GM15510 (cell line): ENCODE measurements around the gene CAPN11.

Source experiments
- POLR2A ChIP-seq: IDR thresholded peaks from 3 replicates; pipeline ENCODE4 v1.6.1; 2011; ENCODE audit warnings: borderline replicate concordance; ENCODE audit not compliant: insufficient read length; ENCODE audit errors: extremely low read depth

Gene CAPN11

DNA sequence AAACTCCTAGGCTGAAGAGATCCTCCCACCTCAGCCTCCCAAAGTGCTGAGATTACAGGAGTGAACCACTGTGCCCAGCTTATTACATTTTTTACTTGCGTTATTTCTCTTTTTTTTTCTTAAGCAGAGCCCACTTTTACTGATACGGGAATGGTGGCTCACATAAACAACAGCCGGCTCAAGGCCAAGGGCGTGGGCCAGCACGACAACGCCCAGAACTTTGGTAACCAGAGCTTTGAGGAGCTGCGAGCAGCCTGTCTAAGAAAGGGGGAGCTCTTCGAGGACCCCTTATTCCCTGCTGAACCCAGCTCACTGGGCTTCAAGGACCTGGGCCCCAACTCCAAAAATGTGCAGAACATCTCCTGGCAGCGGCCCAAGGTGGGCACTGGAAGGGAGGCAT lies 10.5 kb downstream of the CAPN11 start:
- no peak for TF ChIP-seq POLR2A

DNA sequence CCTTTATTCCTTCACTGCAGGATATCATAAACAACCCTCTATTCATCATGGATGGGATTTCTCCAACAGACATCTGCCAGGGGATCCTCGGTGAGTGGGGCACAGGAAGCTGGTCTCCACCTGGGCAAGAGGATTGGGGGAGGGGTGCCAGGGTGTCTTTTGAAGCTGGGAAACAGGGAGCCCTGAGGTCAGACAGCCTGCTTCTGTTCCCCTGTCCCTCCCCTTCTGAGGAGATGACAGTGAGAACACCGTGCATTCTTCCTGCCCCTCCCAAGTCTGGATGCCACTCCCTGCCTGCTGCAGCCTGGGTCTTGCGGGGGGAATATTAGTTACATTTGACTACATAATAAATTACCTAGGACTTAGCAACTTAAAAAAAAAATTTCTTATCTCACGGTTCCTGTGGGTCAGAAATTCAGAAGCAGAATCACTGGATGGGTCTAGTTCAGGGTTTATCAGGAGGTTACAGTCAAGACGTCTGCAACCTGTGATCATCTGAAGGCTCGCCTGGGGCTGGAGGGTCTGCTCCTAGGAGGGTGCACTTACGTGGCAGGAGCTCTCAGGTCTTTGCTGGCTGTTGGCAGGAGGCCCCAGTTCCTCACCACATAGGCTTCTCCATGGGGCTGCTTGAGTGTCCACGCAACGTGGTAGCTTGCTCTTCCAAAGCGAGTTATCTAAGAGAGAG lies 11.4 kb downstream of the CAPN11 start:
- TF ChIP-seq POLR2A = no peak

DNA sequence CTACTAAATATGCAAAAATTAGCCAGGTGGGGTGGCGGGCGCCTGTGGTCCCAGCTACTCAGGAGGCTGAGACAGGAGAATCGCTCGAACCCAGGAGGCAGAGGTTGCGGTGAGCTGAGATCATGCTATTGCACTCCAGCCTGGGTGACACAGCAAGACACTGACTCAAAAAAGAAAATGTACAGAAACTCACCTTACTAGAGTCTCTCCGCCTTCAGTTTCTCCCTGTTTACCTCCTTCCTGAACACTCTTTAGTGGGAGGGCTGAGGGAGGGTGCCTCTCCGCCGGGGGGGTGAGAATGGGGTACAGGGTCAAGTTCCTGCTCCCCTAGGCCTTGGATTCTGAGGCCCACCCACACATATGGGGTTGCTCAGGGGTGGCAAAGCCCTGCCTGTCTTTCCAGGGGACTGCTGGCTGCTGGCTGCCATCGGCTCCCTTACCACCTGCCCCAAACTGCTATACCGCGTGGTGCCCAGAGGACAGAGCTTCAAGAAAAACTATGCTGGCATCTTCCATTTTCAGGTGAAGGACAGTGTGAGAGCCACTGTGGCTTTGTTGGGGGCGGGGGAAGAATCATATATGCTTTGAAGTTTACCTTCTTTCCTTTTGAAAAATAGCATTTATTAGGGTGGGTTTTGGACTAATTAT lies 13.4 kb downstream of the CAPN11 start:
- no peak for TF ChIP-seq POLR2A

DNA sequence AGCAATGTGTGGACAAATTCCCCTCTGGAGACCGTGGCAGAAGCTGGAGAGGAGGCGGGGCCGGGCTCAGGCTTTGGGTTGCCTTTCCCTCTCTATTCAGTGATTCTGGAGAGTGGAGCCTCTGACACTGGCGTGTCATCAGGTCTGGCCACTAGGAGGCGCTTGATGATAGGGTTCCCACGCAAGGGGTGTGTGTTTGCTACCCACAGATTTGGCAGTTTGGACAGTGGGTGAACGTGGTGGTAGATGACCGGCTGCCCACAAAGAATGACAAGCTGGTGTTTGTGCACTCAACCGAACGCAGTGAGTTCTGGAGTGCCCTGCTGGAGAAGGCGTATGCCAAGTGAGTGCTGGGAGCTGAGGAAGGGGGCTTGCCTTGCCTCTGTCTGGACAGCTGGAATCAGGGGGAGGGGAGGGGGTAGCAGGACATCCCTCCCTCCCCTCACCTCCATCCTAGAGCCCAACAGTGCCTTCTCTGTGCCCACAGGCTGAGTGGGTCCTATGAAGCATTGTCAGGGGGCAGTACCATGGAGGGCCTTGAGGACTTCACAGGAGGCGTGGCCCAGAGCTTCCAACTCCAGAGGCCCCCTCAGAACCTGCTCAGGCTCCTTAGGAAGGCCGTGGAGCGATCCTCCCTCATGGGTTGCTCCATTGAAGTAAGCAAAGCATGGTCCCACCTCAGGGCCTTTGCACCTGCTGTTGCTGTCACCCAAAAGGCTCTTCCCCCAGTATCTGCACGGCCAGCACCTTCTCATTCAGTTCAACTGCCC lies 14.3 kb downstream of the CAPN11 start:
- no peak for TF ChIP-seq POLR2A

DNA sequence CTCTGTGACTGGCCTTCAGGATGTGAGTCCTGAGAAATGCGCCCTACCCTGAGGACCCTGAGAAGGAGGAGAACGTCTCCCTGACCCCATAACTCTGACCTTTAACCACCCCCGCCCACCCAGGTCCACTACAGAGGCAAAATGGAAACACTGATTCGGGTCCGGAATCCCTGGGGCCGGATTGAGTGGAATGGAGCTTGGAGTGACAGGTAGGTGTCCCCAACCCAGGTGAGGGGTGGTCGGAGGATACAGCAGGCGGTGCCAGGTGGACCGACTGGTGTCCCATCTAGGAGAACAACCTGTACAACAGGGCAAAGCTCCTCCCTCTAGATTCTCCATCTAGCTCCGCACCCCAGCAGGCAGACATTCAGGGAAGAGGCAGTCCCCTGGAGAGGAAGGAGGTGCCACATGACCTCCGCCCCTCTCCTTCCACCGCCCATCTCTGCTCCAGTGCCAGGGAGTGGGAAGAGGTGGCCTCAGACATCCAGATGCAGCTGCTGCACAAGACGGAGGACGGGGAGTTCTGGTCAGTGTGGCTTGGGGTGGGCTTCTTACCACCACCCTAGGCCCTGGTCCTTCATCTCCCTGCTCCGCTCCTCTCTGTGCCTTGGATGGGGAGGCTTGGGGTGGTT lies 17.6 kb downstream of the CAPN11 start:
- TF ChIP-seq POLR2A = no peak

DNA sequence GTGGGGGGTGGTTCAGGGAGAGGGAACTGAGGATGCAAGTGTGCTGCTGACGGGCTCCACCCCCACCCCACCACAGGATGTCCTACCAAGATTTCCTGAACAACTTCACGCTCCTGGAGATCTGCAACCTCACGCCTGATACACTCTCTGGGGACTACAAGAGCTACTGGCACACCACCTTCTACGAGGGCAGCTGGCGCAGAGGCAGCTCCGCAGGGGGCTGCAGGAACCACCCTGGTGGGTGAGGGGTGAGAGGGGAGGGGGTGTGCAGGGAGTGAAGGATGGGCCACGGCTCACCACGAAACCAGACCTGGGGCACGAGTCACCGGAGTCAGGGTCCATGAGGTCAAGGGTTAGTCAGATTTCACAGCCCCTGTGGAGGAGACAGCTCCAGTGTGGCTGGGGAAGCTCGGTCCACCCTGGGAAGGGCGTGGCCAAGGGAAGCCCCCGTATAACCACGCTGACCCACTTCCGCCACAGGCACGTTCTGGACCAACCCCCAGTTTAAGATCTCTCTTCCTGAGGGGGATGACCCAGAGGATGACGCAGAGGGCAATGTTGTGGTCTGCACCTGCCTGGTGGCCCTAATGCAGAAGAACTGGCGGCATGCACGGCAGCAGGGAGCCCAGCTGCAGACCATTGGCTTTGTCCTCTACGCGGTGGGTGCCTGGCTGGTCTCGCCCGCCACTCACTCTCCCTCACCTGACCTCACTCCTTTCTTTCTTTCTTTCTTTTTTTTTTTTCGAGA lies 18.3 kb downstream of the CAPN11 start:
- TF ChIP-seq POLR2A = no peak

DNA sequence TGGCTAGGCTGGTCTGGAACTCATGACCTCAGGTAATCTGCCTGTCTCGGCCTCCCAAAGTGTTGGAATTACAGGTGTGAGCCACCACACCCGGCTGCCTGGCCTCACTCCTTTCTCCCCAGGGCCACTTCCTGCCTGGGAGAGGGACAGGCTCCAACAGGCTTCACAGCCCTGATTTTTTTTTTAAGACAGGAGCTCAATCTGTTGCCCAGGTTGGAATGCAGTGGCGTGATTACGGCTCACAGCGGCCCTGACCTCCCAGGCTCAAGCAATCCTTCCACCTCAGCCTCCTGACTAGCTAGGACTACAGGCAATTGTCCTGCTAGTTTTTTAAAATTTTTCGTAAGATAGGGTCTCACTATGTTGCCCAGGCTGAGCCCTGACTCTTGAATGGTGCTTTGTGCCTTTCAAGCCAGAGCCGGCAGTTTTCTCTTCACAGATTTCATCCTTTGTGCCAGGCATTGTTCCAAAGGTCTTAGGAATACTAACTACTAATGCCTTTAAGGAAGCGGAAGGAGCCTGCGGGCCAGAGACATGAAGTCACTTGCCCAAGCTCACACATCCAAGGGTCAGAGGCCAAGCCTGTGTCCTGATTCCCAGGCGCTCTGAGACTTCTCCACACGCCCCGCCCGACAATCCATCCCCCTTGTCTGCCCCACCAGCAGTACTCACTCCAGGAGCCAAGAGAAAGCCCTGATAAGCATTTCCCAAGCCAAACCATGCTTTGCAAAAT lies 19.2 kb downstream of the CAPN11 start:
- TF ChIP-seq POLR2A = no peak

DNA sequence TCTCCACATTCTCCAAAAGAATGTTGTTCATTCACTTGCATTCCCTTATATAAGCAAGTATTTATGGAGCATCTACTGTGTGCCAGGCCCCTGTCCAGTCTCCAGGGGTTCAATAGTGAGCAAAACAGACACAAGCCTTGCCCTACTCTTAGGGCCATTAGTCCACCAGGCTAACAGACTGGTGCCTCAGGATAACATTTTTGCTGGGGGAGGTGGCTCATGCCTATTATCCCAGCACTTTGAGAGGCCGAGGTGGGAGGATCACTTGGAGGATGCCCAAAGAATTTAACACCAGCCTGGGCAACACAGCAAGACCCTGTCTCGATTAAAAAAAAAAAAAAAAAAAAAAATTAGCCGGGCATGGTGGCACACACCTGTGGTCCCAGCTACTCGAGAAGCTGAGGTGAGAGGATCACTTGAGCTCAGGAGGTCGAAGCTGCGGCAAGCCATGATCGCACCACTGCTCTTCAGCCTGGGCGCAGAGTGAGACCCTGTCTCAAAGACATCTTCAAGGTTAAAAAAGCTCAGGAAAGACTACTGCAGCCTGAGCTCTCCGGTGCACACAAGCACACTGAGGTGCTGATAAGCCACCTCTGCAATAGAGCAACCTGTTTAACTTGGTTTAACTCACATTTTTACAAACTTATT lies 19.9 kb downstream of the CAPN11 start:
- TF ChIP-seq POLR2A = no peak

DNA sequence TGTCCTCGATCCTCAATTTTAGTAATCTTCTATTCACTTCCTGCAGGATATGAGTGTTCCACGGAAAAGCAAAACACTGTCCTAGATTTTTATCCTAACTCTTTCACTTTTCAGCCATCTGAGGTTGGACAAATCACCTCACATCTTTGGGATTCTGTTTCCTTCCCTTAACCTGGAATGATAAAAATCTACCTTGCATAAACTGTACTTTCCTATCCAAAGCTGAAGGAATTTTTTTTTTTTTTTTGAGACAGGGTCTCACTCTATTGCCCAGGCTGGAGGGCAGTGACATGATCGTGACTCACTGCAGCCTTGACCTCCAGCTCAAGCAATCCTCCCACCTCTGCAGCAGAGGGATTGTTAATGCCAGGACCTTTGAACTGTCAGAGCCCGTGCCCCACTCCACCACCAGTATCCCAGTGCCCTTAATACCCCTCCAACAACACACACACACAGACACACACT lies 20.5 kb downstream of the CAPN11 start:
- TF ChIP-seq POLR2A = no peak

DNA sequence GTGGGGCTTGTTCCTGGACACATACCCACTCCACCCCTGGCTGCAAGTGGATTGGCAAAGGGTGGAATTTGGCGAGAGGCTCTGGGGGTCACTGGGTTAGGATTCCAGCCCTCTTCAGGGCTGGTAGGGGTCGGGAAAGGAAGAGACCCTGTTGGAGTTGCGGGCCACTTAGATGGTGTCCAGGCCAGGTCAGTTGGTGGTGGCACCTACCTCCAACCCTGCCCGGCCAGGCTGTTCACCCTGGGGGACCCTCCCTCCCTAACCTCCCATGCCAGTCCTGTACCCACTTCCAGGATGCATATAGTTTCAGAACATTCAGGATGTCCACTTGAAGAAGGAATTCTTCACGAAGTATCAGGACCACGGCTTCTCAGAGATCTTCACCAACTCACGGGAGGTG lies 21.0 kb downstream of the CAPN11 start:
- TF ChIP-seq POLR2A = no peak

DNA sequence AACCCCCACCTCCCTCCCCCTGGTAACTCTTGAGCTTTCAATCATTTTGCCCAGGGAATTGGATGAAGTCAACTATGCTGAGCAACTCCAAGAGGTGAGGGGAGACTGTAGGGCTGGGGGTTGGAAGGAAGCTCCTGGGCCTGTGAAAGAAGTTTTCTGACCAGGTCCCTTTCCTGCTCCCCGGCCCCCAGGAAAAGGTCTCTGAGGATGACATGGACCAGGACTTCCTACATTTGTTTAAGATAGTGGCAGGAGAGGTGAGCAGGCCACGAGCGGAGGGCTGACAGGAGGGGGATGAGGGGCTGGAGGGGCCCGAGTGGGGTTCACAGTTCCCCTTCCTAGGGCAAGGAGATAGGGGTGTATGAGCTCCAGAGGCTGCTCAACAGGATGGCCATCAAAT lies 21.8 kb downstream of the CAPN11 start:
- no peak for TF ChIP-seq POLR2A

DNA sequence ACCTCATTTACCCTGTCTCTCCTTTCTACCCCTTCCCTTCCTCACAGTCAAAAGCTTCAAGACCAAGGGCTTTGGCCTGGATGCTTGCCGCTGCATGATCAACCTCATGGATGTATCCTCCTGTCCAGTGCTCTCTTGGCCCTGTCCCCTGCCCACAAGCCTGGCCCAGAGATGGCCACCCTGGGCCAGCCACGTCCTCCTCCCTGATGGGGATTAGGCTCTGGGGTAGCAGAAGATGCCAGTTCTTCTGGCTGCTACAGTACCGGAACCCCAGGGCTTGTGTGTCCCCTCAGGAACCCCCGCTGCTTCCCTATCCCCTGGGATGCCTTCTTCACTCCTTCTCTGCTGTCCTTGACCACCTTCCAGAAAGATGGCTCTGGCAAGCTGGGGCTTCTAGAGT lies 22.3 kb downstream of the CAPN11 start:
- TF ChIP-seq POLR2A = no peak

DNA sequence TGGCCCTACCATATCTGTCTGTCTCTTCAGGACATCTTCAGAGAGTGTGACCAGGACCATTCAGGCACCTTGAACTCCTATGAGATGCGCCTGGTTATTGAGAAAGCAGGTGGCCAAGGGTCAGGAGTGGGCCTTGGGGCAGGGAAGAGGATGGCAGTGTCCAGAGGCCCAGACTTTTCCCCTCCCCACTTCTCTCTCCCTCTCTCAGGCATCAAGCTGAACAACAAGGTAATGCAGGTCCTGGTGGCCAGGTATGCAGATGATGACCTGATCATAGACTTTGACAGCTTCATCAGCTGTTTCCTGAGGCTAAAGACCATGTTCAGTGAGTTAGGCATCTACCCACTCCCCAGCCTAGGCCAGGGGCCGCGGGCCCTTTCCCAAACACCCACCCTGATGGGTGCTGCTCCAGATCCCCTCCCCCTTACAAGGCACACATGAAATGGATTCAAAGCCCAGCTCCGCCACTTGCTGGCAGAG lies 24.3 kb downstream of the CAPN11 start:
- no peak for TF ChIP-seq POLR2A

DNA sequence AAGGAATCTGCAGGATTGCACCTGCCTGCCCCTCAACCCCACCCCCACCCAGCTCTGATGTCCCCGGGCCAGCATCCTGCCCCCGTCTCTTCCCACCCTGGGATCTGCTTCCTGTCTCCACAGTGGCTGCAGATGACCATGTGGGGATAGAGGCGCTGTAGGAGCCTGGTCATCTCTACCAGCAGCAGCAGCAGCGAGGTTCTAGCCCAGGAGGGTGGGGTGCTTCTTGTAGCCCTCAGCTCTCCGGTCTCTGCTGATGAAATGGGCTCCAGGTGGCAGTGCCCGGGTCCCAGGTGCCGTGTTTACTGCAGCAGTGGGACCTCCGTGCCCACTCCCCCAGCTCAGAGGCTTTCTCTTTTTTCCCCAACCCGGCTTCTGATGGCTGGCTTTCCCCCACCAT lies 25.2 kb downstream of the CAPN11 start:
- no peak for TF ChIP-seq POLR2A

DNA sequence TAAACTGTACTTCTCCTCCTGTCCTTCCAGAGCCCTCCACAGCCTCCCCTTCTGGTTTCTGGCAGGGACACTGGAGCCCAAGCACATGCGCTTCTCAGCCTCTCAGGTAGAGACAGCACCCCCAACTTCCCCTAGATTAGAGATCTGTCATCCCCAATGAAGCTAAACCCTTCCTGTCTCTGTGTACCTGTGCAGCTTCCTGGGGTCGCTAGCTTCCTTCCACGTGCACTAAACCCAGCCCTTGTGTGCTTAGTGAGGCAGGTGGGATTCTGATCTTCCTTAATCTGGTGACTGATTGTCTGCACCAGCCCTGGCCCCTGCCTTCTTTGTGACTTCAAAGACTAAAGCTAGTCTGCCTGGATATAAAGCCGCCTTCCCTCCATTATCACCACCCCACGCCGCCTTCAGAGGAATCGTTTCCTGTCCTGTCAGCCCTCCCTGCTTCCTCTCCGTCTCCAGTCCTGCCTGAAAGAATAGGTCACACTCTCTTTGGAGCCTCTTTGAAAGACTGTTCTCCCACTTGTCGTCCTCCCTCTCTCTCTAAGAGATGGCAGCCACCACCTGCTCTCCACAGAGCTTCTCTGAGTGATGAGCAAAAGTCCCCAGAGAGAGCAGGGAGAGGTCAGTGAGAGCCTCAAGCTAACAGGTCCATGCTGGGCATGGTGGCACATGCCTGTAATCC lies 27.5 kb downstream of the CAPN11 start:
- no peak for TF ChIP-seq POLR2A
